CD4-positive, alpha-beta T cell treated with Interleukin-6 for 4 hours (primary cell): Measurements from ENCODE around the gene PTPRZ1.

ENCODE experiments used
- DNase-seq: peaks from one replicate; pipeline ENCODE4 v3.0.0-alpha.2; 2020; ENCODE audit warnings: mixed read lengths

The PTPRZ1 gene

GRCh38 chr7:121872831-121873288, at the start of gene PTPRZ1:
PTPRZ1 (plus strand) TSS chr7:121873161; CDS start chr7:121873500, 339 bp downstream.
- no peak for DNase-seq

GRCh38 chr7:121824276-121824675, 48.7 kb upstream of the PTPRZ1 start:
- no peak for DNase-seq

- DNase-seq, result no peak
Observed at GRCh38 chr7:121831351-121831750, 41.6 kb upstream of the PTPRZ1 start.

GRCh38 chr7:121831801-121832200, 41.2 kb upstream of the PTPRZ1 start:
- no peak for DNase-seq

GRCh38 chr7:121832347-121832746, 40.6 kb upstream of the PTPRZ1 start:
- no peak for DNase-seq

GRCh38 chr7:121833991-121834390, 39.0 kb upstream of the PTPRZ1 start:
- no peak for DNase-seq

GRCh38 chr7:121837462-121837861, 35.5 kb upstream of the PTPRZ1 start:
- DNase-seq, result no peak

GRCh38 chr7:121847041-121847440, 25.9 kb upstream of the PTPRZ1 start:
- DNase-seq, result no peak

GRCh38 chr7:121853307-121853706, 19.7 kb upstream of the PTPRZ1 start:
- no peak for DNase-seq

- no peak for DNase-seq
Observed at GRCh38 chr7:121860953-121861352, 12.0 kb upstream of the PTPRZ1 start.

GRCh38 chr7:121862591-121862990, 10.4 kb upstream of the PTPRZ1 start:
- no peak for DNase-seq

- no peak for DNase-seq
Observed at GRCh38 chr7:121871188-121871587, 1.8 kb upstream of the PTPRZ1 start.

GRCh38 chr7:121873289-121874194, 581 bp downstream of the PTPRZ1 start:
- no peak for DNase-seq

- no peak for DNase-seq
Observed at GRCh38 chr7:121874298-121874697, 1.3 kb downstream of the PTPRZ1 start.

GRCh38 chr7:121875203-121875602, 2.2 kb downstream of the PTPRZ1 start:
- DNase-seq, result no peak

GRCh38 chr7:121876656-121877500, 3.9 kb downstream of the PTPRZ1 start:
- no peak for DNase-seq

- DNase-seq, result no peak
Observed at GRCh38 chr7:121878918-121879464, 6.0 kb downstream of the PTPRZ1 start.

- no peak for DNase-seq
Observed at GRCh38 chr7:121879544-121879943, 6.6 kb downstream of the PTPRZ1 start.

- no peak for DNase-seq
Observed at GRCh38 chr7:121882731-121883130, 9.8 kb downstream of the PTPRZ1 start.

- no peak for DNase-seq
Observed at GRCh38 chr7:121885166-121885920, 12.4 kb downstream of the PTPRZ1 start.

GRCh38 chr7:121887634-121888033, 14.7 kb downstream of the PTPRZ1 start:
- no peak for DNase-seq

GRCh38 chr7:121890833-121891232, 17.9 kb downstream of the PTPRZ1 start:
- DNase-seq, result no peak

- DNase-seq, result no peak
Observed at GRCh38 chr7:121891731-121892130, 18.8 kb downstream of the PTPRZ1 start.
